OCI-LY3 (cell line): ENCODE measurements around the gene TACSTD2.

ENCODE experiments used
- H2AFZ ChIP-seq: fragments of 200-600, 300-600 bp; shearing (Covaris generic); 2 replicates; pipeline ENCODE4 v1.6.0; 2014; ENCODE audit warnings: antibody characterized with exemption, low read depth, low read length
- H3K27ac ChIP-seq: fragments of 200-600, 300-600 bp; sonication (generic); 2 replicates; pipeline ENCODE4 v1.5.1; 2014; ENCODE audit warnings: mild to moderate bottlenecking, low read length, moderate library complexity, mixed read lengths
- H3K27me3 ChIP-seq: fragments of 200-600, 300-600 bp; sonication (generic); 2 replicates; pipeline ENCODE4 v1.6.1; 2014; ENCODE audit warnings: low read depth, low read length, mixed read lengths
- H3K36me3 ChIP-seq: fragments of 200-600, 300-600 bp; sonication (generic); replicated peaks from 2 replicates; pipeline ENCODE3; 2014; ENCODE audit warnings: low read depth, low read length, mixed read lengths
- H3K4me1 ChIP-seq: fragments of 300-600, 200-600 bp; sonication (generic); 2 replicates; pipeline ENCODE4 v1.6.1; 2014; ENCODE audit warnings: low read length, mixed read lengths
- H3K4me2 ChIP-seq: fragments of 200-600, 300-600 bp; sonication (generic); 2 replicates; pipeline ENCODE4 v1.6.1; 2014; ENCODE audit warnings: low read length, mixed read lengths
- H3K4me3 ChIP-seq: fragments of 300-600, 200-600 bp; sonication (generic); 2 replicates; pipeline ENCODE4 v1.5.1; 2014; ENCODE audit warnings: antibody characterized with exemption, mild to moderate bottlenecking, low read length, moderate library complexity
- H3K79me2 ChIP-seq: fragments of 300-600, 200-600 bp; shearing (Covaris generic); 2 replicates; pipeline ENCODE4 v1.6.1; 2014; ENCODE audit warnings: mild to moderate bottlenecking, low read length, mixed read lengths
- H3K9ac ChIP-seq: fragments of 300-600, 200-600 bp; shearing (Covaris generic); 2 replicates; pipeline ENCODE4 v1.6.0; 2014; ENCODE audit warnings: mild to moderate bottlenecking, low read length, moderate library complexity
- H3K9me3 ChIP-seq: fragments of 200-600, 300-600 bp; shearing (Covaris generic); 2 replicates; pipeline ENCODE4 v1.6.1; 2014; ENCODE audit warnings: low read length, mixed read lengths; ENCODE audit not compliant: insufficient read depth
- H4K20me1 ChIP-seq: fragments of 200-600, 300-600 bp; sonication (generic); 2 replicates; pipeline ENCODE4 v1.6.1; 2016; ENCODE audit warnings: low read length, mixed read lengths; ENCODE audit not compliant: insufficient read depth
- EZH2phosphoT487 ChIP-seq: fragments of 200-600 bp; shearing (Covaris generic); IDR thresholded peaks from 2 replicates; pipeline ENCODE4 v1.6.1; 2018; ENCODE audit warnings: antibody characterized with exemption, mixed run types, low read depth
- TF ChIP-seq, protein P1 (sequence below): fragments of 200-600, 300-600 bp; sonication (generic); IDR thresholded peaks from 2 replicates; pipeline ENCODE4 v1.5.1; 2014; ENCODE audit warnings: antibody characterized with exemption, low read length, low read depth

TACSTD2 gene

GRCh38 chr1:58594546-58594945, 17.5 kb upstream of the TACSTD2 start:
- Histone ChIP-seq H3K9me3 (no peaks in the 10 kb centered on the region), H3K27ac (no peak overlapping the region), H3K9ac (no peak overlapping the region), H3K27me3 (peaks cover 34% of the 10 kb centered on the region; the same call in 1 of the 2 replicates), H3K36me3 (no peaks in the 10 kb centered on the region), H3K79me2 (no peaks in the 10 kb centered on the region), H3K4me3 (no peak overlapping the region), H2AFZ (no peak overlapping the region), H3K4me1 (no peaks in the 10 kb centered on the region), H4K20me1 (no peaks in the 10 kb centered on the region), H3K4me2 (no peak overlapping the region)
- TF ChIP-seq, protein P1, sequence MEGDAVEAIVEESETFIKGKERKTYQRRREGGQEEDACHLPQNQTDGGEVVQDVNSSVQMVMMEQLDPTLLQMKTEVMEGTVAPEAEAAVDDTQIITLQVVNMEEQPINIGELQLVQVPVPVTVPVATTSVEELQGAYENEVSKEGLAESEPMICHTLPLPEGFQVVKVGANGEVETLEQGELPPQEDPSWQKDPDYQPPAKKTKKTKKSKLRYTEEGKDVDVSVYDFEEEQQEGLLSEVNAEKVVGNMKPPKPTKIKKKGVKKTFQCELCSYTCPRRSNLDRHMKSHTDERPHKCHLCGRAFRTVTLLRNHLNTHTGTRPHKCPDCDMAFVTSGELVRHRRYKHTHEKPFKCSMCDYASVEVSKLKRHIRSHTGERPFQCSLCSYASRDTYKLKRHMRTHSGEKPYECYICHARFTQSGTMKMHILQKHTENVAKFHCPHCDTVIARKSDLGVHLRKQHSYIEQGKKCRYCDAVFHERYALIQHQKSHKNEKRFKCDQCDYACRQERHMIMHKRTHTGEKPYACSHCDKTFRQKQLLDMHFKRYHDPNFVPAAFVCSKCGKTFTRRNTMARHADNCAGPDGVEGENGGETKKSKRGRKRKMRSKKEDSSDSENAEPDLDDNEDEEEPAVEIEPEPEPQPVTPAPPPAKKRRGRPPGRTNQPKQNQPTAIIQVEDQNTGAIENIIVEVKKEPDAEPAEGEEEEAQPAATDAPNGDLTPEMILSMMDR, result no peak
- TF ChIP-seq EZH2phosphoT487, result no peak

DNA sequence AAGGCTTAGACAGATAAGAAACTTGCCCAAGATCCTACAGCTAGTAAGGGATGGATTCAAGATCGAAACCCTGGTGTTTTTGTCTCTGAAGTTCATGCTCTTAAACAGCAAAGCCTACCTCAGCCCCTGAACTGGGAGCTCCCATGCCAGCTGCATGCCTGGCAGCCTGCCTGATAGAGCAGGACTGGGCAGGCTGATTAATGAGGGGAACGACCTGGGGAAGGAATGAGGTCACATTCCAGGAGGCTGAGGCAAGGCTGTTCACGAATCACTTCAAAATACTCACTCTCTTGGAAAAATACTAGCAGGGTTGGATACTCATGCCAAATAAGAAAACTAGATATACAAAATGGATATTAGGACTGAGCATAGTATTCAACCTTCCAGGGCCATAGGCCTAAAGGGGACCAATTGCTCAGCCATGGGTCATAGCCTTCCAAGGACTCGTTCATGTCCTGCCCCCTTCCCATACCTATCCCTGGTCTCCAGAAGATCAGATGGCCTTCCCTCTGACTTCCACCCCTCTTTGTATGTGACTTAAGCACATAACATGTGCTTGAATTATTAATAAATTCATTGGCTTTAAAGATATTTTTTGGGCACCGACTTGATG, 15.6 kb upstream of the TACSTD2 start:
- no peak overlapping the region for H2AFZ ChIP-seq
- H3K27me3 ChIP-seq, result peaks cover 31% of the 10 kb centered on the region; the same call in 1 of the 2 replicates

DNA sequence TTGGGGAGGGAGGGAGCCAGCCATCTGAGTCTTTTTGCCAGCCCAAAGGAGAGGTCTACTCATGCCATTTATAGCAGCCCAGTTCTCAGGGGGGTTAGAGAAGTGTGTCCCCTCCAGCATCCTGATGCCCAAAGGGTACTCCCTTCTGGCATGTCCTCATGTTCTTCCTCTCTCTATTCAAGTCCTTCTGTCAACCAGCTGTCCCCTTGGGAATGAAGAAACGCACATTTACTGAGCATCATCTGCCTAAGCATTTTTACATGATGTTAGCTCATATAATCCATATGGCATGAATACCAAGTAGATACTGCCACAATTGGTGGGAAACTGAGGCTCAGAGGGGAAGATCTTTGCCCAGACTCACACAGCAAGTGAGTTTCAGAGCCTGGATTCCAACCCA, 14.8 kb upstream of the TACSTD2 start:
- H3K4me1 ChIP-seq, result no peaks in the 10 kb centered on the region
- no peak overlapping the region for H3K4me3 ChIP-seq
- no peak for TF ChIP-seq EZH2phosphoT487
- TF ChIP-seq, protein P1, result no peak
- peaks cover 30% of the 10 kb centered on the region; the same call in 1 of the 2 replicates for H3K27me3 ChIP-seq
- no peak overlapping the region for H3K27ac ChIP-seq
- H3K9ac ChIP-seq, result no peak overlapping the region
- no peaks in the 10 kb centered on the region for H4K20me1 ChIP-seq
- no peak overlapping the region for H2AFZ ChIP-seq
- no peaks in the 10 kb centered on the region for H3K36me3 ChIP-seq
- no peak overlapping the region for H3K4me2 ChIP-seq
- H3K9me3 ChIP-seq, result no peaks in the 10 kb centered on the region
- no peaks in the 10 kb centered on the region for H3K79me2 ChIP-seq

More for the DNA sequence above, 15.6 kb upstream of the TACSTD2 start:
- Histone ChIP-seq H3K4me2 (no peak overlapping the region), H4K20me1 (no peaks in the 10 kb centered on the region), H3K4me3 (no peak overlapping the region), H3K27ac (no peak overlapping the region), H3K4me1 (no peaks in the 10 kb centered on the region), H3K9ac (no peak overlapping the region), H3K79me2 (no peaks in the 10 kb centered on the region), H3K36me3 (no peaks in the 10 kb centered on the region), H3K9me3 (no peaks in the 10 kb centered on the region)
- TF ChIP-seq, protein P1, result no peak
- no peak for TF ChIP-seq EZH2phosphoT487

- Histone ChIP-seq H3K36me3 (no peaks in the 10 kb centered on the region), H3K27ac (no peak overlapping the region), H4K20me1 (no peaks in the 10 kb centered on the region), H3K4me1 (no peaks in the 10 kb centered on the region), H3K9me3 (no peaks in the 10 kb centered on the region), H3K4me2 (no peak overlapping the region), H3K27me3 (peaks cover 45% of the 10 kb centered on the region), H3K79me2 (no peaks in the 10 kb centered on the region), H2AFZ (no peak overlapping the region), H3K9ac (no peak overlapping the region), H3K4me3 (no peak overlapping the region)
- TF ChIP-seq EZH2phosphoT487, result no peak
- TF ChIP-seq, protein P1, result no peak
Measured at GRCh38 chr1:58590019-58590418, 13.0 kb upstream of the TACSTD2 start.
